Inflammatory macrophage treated with lipopolysaccharide for 1 hour (primary cell): Measurements from ENCODE around the gene PRRC2A.
"Not testable (repeated sequence)": the region's sequence is repeated elsewhere in the genome, so short reads cannot be mapped to it uniquely, and the experiment has no call there.

Source experiments
- DNase-seq, 2 donors: peaks; one replicate each; pipeline ENCODE4 v3.0.0-alpha.2; 2020 to 2022

PRRC2A gene

DNA sequence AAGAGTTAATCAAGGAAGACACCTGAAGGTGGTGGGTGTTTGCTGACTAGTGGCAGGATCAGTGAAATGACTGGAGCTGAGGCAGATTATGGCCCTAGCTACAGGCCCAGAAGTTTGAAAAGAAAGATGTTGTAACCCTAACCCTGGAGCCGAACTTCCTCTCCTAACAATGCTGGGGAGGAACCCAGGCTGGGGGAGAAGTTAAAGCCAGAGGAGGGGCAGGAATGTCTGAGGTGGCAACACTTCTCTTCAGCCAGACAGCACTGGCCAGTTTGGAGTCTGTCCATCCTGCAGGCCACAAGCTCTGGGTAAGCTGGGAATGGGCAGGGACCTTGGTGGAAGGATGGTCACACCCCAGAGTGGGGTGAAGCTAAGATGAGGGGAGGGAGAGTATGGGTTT lies 34.5 kb upstream of the PRRC2A start, which contains the start of gene LST1:
Gene LST1, plus strand, starts transcription at position 270 of the 400 bp plus-strand sequence. CDS start 1,023 bp downstream, outside the sequence.
- DNase-seq, result peak; percentile 80 to 81

DNA sequence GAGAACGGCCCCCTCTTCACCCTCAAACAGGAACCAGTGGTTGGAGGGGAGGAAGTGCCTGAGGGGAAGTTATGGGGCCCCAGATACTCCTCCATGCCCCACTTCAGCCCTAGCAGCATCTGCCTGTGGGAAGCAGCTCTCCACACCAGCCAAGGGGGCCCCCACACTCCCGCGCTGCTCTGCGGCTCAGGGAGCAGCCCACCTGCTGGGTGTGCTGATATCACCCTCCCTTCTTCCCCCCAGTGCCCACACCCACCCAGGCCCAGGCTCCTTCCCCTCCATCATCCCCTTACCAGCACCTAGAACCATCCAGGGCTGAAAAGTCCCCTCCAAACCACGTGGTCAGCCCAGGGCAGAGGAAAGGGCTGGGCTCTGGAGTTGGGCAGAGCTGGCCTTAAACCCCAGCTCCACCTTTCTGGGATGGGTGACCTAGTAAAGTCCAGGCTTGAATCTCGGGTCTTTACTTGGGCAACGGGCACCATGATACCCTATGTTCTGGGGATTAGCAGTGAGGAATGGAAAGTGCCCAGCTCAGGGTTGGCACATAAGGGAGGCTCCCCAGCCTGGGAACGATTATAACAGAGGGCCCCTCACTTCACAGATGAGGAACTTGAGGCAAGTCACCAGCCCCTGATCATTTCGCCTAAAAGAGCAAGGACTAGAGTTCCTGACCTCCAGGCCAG lies 33.8 kb upstream of the PRRC2A start:
- peak; percentile 68 to 76 for DNase-seq

- DNase-seq, result peak; percentile 3 to 34
Observed at GRCh38 chr6:31587791-31588777, 32.4 kb upstream of the PRRC2A start.

GRCh38 chr6:31588871-31589650 lies 31.5 kb upstream of the PRRC2A start:
- DNase-seq, result peak; percentile 42 to 79

DNA sequence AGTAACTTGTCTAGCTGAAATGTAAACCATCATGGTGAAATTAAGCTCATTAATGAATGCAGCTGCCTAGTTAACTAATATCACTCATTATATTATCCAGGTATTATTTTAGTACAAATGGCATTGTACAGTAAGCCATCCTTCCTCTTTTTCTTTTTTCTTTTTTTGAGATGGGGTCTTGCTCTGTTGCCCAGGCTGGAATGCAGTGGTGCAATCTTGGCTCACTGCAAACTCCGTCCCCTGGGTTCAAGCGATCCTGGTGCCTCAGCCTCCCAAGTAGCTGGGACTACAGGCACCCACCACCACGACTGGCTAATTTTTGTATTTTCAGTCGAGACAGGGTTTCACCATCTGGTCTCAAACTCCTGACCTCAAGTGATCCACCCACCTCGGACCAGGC lies 29.8 kb upstream of the PRRC2A start:
- not testable (repeated sequence) for DNase-seq

DNA sequence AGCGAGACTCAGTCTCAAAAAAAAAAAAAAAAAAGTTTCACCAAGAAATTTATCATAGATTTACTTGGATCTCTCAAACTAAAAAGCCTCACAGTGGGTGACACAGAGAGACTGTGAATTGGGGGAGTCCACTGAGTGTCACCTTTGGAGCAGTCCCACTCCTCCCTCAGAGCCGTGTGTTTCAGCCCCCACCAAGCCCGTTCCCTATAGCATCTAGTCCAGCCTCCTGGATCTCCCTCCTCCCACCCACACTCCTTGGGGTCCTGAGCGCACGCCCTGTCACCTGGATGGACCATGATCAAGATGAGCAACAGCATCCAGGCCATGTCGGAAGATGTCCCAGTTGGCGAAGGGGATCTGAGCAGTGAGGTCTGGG lies 28.1 kb upstream of the PRRC2A start:
- no peak for DNase-seq

DNA sequence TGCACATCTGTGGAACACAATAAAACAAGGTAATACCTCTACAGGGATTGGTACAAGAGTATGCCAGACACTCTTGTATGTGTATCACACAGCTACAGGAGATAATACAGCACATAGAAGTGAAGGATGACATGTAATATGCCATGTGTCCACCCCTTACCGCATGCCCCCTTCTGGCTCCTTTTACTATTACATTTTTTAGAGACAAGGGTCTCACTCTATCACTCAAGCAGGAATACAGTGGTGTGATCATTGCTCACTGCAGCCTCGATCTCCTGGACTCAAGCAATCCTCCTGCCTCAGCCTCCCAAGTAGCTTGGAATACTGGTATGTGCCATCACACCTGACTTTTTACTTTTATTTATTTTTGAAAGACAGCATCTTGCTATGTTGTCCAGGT lies 23.5 kb upstream of the PRRC2A start:
- peak; percentile 35 to 65 for DNase-seq

- DNase-seq, result no peak
Observed at GRCh38 chr6:31607317-31607716, 13.2 kb upstream of the PRRC2A start.

- no peak for DNase-seq
Observed at GRCh38 chr6:31609519-31610406, 10.8 kb upstream of the PRRC2A start.

- peak in 1 of 2 donors; percentile 24 for DNase-seq
Observed at GRCh38 chr6:31610968-31611367, 9.5 kb upstream of the PRRC2A start.

GRCh38 chr6:31614075-31614619 lies 6.4 kb upstream of the PRRC2A start:
- peak; percentile 20 to 63 for DNase-seq

DNA sequence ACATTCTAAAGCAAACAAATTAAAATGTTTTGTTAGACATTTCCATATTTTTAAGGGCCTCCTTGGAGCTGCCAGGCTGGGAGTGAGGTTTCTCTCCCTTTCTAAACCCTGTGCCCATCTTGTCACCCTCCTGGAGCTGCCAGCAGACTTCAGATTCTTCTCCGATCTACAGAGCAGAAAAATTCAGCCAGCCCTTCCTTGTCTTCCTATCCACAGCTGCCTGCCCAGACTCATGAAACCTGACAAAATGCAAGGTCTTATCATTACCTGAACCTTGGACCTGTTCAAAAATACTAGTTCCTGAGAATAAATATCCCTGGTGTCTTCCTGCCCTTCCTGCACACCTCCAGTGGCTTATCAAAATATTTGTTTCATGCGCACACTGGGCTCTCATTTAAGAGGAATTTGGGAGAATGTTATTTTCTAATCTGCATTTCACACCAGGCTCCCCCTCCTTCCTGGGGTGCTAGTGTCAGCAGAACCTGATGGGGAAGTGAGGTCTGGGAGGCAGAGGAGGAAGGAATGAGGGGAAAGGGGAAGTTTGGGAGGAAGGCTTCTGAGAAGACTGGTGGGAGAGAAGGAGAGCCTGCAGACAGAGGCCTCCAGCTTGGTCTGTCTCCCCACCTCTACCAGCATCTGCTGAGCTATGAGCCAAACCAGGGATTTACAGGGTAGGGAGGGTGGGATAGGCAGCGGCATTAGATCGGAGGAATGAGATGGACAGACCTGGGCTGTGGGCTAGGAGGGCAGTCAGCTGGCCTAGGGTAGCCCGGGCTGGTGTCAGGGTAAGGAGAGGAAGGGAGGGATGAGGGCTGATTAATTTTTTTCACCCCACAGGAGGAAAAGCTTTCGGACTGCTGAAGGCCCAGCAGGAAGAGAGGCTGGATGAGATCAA lies 5.6 kb upstream of the PRRC2A start, which contains the start of gene AIF1:
Gene AIF1, plus strand, starts transcription at position 551 of the 895 bp plus-strand sequence. Its CDS starts 96 bp downstream, at position 647.
- peak; percentile 69 for DNase-seq

DNA sequence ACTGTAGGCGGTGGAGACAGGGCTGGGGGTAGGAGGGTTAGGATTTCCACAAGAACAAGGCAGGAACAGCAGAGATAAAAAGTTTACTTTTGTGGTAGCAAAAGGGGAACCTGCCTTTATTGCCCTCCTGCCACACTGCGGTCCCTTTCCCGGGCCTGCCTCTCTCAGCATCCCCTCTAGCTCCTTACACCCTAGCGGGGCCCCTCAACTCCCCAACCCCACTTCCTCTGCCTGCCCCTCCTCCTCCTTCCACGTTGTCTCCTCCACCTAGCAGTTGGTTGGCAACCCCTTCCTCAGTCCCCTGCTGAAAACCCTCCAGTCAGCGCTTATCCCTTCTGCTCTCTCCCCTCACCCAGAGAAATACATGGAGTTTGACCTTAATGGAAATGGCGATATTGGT lies 4.8 kb upstream of the PRRC2A start:
- DNase-seq, result no peak

GRCh38 chr6:31617010-31617409 lies 3.5 kb upstream of the PRRC2A start:
- no peak for DNase-seq

DNA sequence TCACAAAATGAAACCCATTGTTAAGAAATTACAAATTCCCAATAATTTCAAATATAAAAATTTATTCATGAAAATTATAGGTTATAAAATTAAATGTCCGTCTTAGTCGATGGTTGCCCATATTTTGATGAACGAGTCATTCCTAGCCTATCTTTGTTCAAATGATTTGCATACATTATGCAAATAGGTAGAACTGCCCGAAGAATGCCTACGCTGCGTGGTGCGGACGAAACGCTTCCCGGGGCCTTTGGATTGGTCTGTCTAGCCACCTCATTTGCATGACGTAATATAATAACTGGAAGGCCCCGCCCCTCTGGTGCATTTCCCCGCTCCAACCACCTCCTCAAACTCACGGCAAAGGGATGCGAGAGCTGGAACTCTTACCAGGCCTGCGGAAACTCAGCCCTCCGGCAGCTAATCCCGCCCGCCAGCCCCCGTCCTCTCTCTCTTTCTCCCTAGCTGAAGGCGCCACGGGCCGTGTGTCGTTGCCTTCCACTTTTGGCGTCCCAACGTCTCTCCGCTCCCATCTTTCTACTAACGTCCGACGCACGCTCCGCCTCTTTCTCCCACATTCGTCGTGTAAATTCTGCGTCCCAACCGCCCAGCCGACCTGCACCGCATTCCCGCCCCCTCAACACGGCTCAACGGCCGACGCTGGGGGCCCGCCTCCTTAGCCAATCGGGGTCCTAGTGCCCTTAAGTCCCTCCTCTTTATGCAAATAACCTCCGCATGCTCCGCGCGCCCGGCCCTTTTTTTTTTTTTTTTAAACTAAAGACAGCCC lies 520 bp upstream of the PRRC2A start:
- DNase-seq, result peak; percentile 98 to 99

DNA sequence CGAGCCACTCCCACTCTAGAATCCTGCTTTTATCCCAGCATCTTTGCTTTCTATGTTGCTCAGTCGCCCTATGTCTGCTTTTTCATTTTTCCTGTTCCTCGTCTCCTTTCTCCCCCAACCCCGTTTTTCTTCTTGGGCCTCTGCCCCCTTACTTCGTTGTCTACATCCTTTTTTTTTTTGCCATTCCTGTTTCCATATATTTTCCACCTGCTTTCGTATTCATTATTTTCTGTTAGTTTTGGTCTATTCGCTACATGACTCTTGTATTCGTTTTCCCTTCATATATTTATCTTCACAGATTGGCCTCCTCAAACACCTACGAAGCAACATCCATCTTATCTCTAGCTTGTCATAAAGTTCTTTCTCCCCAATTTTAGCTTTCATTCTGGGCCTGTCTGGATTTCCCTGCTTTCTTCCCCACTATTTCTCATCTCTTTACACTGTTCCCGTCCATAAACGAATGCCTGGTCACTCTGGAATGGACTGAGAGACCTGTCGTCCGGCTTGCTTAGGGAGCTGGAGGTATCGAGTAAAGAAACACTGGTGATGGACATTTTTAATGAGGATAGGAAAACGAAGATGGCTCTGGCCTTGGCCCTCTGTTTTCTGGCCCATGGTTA lies 915 bp downstream of the PRRC2A start:
- no peak for DNase-seq

DNA sequence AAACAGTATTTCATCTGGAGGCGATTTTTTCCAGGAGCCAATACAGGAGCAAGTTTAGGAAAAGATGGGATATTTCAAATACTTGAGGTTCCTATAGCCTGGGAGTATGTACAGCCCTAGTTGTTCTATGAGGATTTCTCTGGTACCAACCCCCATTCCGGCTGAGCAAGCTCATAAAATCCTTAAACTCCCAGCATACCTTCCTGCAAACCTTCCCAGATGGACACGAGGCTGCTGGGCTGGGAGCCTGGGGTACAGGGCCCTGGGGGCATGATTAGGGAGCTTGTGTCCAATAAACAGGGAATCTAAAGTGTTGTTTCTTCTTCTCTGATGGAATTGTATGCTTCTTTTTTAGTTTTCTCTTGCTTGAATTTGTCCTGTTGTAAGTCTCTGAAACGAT lies 1.5 kb downstream of the PRRC2A start:
- DNase-seq, result no peak

GRCh38 chr6:31622684-31623091 lies 2.2 kb downstream of the PRRC2A start:
- peak; percentile 54 to 69 for DNase-seq

- DNase-seq, result no peak
Observed at GRCh38 chr6:31624070-31624469, 3.6 kb downstream of the PRRC2A start.
